ENCODE data around the gene LECT2.

The LECT2 gene

GRCh38 chr5:135977375-135977928, 22.7 kb upstream of the LECT2 start:
- peak; percentile 55 for DNase-seq

- no peak for DNase-seq
These were observed 21.4 kb upstream of the LECT2 start for GRCh38 chr5:135976216-135976615.

- no peak for DNase-seq
These were observed 20.3 kb upstream of the LECT2 start for GRCh38 chr5:135975122-135975521.

GRCh38 chr5:135974021-135974600, 19.3 kb upstream of the LECT2 start:
- no peak for DNase-seq

- DNase-seq: no peak
These were observed 18.7 kb upstream of the LECT2 start for GRCh38 chr5:135973323-135974020.

GRCh38 chr5:135971701-135972100, 16.9 kb upstream of the LECT2 start:
- no peak for DNase-seq

GRCh38 chr5:135966790-135967189, 12.0 kb upstream of the LECT2 start:
- no peak for DNase-seq

DNA sequence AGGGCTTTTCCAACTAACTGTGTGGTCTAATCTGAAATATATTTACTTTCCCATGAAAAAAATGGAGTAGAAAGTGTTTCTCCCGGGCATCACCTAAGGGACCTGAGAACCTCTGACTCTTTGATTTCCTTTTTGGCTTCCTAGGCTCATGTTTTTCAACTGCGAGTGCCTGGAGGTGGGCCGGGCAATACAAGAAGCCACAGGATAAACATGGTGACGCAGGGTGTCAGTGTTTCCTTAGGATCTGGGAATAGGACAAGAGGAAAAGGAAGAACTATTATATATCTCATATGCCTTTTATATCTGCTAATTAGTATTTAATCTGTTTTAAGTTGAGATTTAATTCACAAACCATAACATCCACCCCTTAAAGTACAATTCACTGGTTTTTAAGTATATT, 11.4 kb upstream of the LECT2 start:
- no peak for DNase-seq

GRCh38 chr5:135965504-135965903, 10.7 kb upstream of the LECT2 start:
- DNase-seq: no peak

GRCh38 chr5:135964670-135965320, 10.0 kb upstream of the LECT2 start:
- DNase-seq: no peak

GRCh38 chr5:135955525-135955924, 742 bp upstream of the LECT2 start:
- DNase-seq: no peak

GRCh38 chr5:135953850-135954249, 933 bp downstream of the LECT2 start:
- no peak for DNase-seq

GRCh38 chr5:135952683-135953082, 2.1 kb downstream of the LECT2 start:
- no peak for DNase-seq

GRCh38 chr5:135951807-135952206, 3.0 kb downstream of the LECT2 start:
- DNase-seq: no peak

DNA sequence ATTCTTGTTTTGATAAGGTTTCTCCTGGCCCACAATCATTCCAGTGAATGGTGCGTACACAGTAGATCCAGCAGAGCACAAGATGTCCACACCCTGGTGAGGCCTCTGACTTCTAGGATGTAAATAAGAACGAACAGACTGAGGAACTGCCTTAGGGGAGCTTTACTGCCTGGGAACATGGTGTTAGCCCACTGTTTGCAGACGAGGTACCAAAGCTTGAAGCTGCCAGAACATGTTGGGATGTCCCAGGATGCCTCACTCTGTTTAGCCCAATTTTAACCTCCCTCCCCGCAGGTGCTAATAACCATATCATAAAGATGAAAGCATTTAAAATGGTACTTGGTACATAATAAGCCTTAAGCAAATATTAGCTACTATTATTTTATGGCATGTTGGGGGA, 3.5 kb downstream of the LECT2 start:
- no peak for DNase-seq

GRCh38 chr5:135950611-135951010, 4.2 kb downstream of the LECT2 start:
- DNase-seq: no peak

DNA sequence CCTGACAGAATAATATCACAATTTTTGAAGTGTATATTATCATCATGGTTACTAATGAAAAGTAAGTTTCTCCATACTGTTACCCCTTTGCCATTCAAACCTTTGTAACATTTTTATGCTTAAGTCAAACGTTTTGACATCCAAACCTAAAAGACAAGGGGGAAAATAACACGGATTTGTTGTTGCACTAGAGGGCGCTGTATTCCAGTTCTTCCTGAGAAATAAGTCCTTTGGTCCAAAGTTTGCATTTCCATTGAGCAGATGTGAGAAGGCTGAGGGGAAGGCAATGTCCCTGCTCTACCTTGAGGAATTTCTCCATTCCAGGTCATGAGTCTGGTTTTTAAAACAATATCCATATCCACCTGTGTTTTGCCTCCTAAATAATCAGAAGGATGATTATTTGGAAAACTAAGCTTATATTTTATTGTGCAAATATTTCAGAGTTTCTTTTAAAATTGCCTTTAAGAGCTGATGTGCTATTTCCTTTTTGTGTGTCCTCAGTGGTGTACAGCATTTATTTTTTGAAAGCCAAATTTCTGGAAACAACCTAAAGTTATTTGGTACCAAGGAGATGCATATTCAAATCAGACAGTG, 9.7 kb downstream of the LECT2 start:
- DNase-seq: peak; percentile 60

- DNase-seq: no peak
These were observed 10.2 kb downstream of the LECT2 start for GRCh38 chr5:135944564-135944963.

DNA sequence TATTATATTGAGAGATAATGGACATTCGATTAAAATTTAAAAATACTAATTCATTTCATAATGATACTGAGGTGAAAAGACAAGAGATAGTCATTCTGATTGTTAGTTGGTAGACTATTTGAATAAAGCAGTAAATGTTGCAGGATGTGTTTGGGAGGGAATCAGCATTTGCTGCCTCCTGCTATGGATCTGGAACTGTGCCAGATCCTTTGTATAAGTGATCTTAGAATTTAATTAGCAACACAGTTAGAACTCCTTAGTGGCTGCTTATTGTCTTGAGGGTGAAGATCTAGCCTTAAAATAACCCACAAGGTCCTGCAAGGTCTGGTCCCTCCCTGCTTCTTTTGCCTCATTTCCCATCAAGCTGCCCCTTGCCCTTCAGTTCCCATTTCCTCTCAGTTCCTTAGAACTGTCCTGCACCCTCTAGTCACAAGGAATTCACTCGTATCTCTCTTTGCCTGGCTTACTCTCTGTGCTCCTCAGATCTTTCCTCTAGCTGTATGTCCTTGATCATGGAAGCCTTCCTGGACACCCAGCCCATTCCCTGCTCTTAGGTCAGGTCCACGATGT, 12.5 kb downstream of the LECT2 start:
- no peak for DNase-seq

GRCh38 chr5:135941711-135942110, 13.1 kb downstream of the LECT2 start:
- no peak for DNase-seq

DNA sequence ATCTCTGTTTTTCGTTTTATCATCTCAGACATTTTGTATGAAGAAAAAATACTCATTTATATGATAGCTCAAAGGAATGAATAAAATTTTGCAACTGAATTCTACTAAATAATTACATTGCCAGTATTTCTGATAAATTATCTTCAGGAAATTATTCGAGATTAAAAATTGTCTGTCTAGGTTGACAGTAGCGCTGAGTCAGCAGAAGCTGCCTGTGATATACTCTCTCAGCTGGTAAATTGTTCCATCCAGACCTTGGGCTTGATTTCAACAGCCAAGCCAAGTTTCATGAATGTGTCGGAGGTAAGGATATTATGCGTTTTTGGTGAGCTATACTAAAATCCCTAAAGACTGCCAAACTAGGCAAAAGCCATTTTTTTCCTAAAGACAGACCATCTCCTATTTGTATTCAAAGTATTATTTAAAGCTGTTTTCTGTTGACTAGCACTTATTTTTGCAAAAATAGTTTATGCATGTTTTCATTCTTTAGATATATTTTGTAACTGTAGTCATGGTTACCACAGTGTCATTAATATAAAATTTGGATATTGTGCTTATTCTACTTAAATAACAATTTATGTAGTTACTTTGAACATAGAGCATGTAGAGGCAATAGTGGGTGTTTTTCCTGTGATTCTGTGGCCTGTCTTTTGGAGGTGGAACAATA, 17.4 kb downstream of the LECT2 start:
- no peak for DNase-seq

- no peak for DNase-seq
These were observed 19.8 kb downstream of the LECT2 start for GRCh38 chr5:135934939-135935338.

DNA sequence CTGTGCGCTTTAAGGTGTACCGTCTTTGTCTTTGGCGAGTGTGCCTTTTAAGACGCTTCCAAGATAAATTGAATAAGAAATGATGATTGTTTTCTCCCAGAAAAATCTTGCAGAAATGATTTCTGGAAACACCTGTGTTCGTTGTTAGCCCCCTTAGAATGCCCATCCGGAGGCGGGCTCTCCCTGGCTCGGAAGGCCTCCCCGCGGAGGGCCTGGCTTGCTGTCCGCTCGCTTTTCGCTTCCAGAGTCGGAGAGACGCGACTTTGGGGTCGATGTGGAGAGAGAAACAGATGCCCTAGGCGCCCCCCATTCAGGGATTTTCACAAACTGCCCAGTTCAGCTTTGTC, 23.9 kb downstream of the LECT2 start:
- DNase-seq: no peak
